ENCODE data around the gene DEPDC4.

DEPDC4 gene

DNA sequence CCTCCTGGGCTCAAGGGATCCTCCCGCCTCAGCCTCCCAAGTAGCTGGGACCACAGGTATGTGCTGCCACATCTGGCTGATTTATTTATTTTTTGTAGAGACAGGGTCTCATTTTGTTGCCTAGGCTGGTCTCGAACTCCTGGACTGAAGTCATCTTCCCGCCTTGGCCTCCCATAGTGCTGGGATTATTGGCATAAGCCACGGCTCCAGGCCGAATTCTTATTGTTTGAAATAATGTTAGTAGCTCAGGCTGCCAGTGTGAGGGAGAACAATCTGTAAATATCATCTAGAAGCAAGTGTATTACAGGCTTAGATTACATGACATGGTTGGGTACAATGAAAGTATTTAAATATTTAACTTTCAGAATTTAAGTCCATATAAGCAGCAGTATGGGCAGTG is 58.0 kb downstream of the DEPDC4 start:
- no peak for TF ChIP-seq FOXM1 (IDR thresholded peaks at IDR 0.05; ENCODE audit: borderline replicate concordance)
- no peak for DNase-seq (ENCODE audit: extremely low spot score)
- POLR2A ChIA-PET: no interaction called here
- CTCF ChIA-PET: no interaction called here

DNA sequence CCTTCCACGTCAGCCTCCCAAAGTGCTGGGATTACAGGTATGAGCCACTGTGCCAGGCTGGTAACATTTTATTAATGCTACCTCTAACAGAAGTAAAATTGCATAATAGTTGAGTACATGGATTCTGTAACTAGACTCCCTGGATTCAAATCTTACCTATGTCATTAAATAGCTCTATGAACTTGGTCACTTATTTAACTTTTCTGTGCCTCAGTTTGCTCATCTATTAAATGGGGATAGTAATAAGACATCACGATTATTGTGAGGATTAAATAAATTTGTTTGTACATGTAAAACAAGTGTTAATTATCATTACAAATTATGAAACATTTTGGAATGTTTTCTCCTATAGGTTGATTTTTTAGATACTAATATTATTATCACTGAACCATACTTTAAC is 59.6 kb downstream of the DEPDC4 start:
- POLR2A ChIA-PET: no interaction called here
- no peak for DNase-seq (ENCODE audit: extremely low spot score)
- no peak for TF ChIP-seq FOXM1 (IDR thresholded peaks at IDR 0.05; ENCODE audit: borderline replicate concordance)
- no peak for TF ChIP-seq SUZ12 (IDR thresholded peaks at IDR 0.05)
- TF ChIP-seq ELF4 (IDR thresholded peaks at IDR 0.05): no peak
- TF ChIP-seq L3MBTL2 (conservative IDR thresholded peaks at IDR 0.05): no peak
- no peak for TF ChIP-seq ZNF384 (IDR thresholded peaks at IDR 0.05)
- TF ChIP-seq ARNT (IDR thresholded peaks at IDR 0.05): no peak
- TF ChIP-seq TARDBP (IDR thresholded peaks at IDR 0.05): no peak
- TF ChIP-seq CTBP1 (IDR thresholded peaks at IDR 0.05; ENCODE audit: borderline replicate concordance): no peak
- no peak for TF ChIP-seq HDGF (IDR thresholded peaks at IDR 0.05; ENCODE audit: borderline replicate concordance)
- no peak for TF ChIP-seq SP1 (IDR thresholded peaks at IDR 0.05)
- no peak for TF ChIP-seq LEF1 (IDR thresholded peaks at IDR 0.05; ENCODE audit: borderline replicate concordance)
- no peak for TF ChIP-seq BHLHE40 (IDR thresholded peaks at IDR 0.05; ENCODE audit: borderline replicate concordance)
- TF ChIP-seq NFRKB (IDR thresholded peaks at IDR 0.05): no peak
- TF ChIP-seq, protein P1, sequence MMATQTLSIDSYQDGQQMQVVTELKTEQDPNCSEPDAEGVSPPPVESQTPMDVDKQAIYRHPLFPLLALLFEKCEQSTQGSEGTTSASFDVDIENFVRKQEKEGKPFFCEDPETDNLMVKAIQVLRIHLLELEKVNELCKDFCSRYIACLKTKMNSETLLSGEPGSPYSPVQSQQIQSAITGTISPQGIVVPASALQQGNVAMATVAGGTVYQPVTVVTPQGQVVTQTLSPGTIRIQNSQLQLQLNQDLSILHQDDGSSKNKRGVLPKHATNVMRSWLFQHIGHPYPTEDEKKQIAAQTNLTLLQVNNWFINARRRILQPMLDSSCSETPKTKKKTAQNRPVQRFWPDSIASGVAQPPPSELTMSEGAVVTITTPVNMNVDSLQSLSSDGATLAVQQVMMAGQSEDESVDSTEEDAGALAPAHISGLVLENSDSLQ (IDR thresholded peaks at IDR 0.05): no peak
- no peak for TF ChIP-seq FOXA1 (IDR thresholded peaks at IDR 0.05)
- TF ChIP-seq FOXK2 (IDR thresholded peaks at IDR 0.05): no peak
- CTCF ChIA-PET: interaction anchor here (1.4 kb wide), 1 partner anchor 53 kb away, joined by 3 read pairs; no protein-coding TSS in a partner anchor

DNA sequence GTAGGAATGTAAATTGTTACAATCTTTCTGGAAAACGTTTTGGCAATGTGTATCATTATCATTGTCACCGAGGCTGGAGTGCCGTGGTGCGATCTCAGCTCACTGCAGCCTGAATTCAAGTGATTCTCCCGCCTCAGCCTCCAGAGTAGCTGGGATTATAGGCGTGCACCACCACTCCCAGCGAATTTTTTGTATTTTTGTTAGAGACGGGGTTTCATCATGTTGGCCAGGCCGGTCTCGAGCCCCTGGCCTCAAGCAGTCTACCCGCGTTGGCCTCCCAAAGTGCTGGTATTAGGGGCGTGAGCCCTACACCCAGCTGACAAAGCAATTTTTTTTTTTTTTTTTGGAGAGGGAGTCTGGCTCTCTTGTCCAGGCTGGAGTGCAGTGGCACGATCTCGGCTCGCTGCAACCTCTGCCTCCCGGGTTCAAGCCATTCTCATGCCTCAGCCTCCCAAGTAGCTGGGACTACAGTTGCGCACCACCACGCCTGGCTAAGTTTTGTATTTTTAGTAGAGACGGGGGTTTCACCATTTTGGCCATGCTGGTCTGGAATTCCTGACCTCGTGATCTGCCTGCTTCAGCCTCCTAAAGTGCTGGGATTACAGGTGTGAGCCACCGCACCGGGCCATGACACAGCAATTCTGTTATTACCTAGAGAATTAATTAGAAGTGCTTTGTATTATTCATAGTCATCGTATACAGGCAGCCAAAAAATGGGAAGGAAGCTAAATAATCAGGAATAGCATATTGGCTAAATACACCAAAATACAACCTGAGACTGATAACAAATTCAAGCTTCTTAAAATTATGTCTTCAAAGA is 65.1 kb downstream of the DEPDC4 start:
- TF ChIP-seq ZNF384 (IDR thresholded peaks at IDR 0.05) (peak; percentile 65; the same call in 1 of the 2 replicates), ARNT (IDR thresholded peaks at IDR 0.05) (no peak)
- DNase-seq (ENCODE audit: extremely low spot score): no peak
- ChIA-PET POLR2A (no interaction called here), CTCF (no interaction called here)

DNA sequence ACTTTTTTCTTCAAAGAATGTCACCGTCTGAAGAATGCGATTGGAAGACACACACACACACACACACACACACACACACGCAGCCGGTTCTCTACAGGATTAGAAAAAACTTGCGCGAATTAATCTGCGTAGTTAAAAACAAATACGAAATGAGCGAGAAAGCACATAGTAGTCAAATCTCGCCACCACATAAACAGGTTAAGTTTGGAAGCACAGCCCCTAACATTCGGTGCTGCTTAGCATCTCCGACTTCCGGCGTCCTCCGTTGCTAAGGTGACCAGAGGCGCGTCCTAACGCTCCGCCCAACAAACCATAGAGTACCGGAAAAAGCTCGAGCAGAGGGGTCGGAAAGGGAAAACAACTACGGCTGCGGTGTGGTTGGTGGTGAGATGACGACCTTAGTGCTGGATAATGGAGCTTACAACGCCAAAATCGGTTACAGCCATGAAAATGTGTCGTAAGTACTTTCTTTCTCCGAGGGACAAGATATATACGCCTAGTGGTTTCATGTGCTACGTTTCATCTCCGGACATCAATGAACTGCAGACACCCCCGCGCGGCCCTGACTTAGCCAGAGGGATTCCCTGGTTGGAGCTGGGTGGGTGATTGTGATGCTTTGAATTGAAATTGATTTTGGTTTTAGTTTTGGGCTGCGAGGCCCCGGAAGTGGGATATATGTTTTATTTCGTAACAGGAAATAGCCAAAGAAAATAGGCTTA is 66.3 kb downstream of the DEPDC4 start, which contains the start of gene ACTR6:
Gene ACTR6, plus strand, starts transcription at position 353 of the 719 bp plus-strand sequence. Its CDS starts 37 bp downstream, at position 390.
- TF ChIP-seq FOXM1 (IDR thresholded peaks at IDR 0.05; ENCODE audit: borderline replicate concordance) (no peak), ELF4 (IDR thresholded peaks at IDR 0.05) (peak; percentile 79), ARNT (IDR thresholded peaks at IDR 0.05) (no peak), LEF1 (IDR thresholded peaks at IDR 0.05; ENCODE audit: borderline replicate concordance) (no peak), SUZ12 (IDR thresholded peaks at IDR 0.05) (no peak), ZNF384 (IDR thresholded peaks at IDR 0.05) (no peak), CTBP1 (IDR thresholded peaks at IDR 0.05; ENCODE audit: borderline replicate concordance) (no peak), FOXK2 (IDR thresholded peaks at IDR 0.05) (peak; percentile 82)
- TF ChIP-seq, protein P1 (IDR thresholded peaks at IDR 0.05): no peak
- ChIA-PET CTCF (interaction anchor here (1.2 kb wide), 1 partner anchor 46 kb away, joined by 6 read pairs; no protein-coding TSS in a partner anchor), POLR2A (interaction anchor here (0.6 to 1.1 kb wide), 5 partner anchors 28 to 141 kb away, joined by 3 read pairs; partner anchors contain the start of genes DEPDC4 and SCYL2)
- DNase-seq (ENCODE audit: extremely low spot score): peak; percentile 91

DNA sequence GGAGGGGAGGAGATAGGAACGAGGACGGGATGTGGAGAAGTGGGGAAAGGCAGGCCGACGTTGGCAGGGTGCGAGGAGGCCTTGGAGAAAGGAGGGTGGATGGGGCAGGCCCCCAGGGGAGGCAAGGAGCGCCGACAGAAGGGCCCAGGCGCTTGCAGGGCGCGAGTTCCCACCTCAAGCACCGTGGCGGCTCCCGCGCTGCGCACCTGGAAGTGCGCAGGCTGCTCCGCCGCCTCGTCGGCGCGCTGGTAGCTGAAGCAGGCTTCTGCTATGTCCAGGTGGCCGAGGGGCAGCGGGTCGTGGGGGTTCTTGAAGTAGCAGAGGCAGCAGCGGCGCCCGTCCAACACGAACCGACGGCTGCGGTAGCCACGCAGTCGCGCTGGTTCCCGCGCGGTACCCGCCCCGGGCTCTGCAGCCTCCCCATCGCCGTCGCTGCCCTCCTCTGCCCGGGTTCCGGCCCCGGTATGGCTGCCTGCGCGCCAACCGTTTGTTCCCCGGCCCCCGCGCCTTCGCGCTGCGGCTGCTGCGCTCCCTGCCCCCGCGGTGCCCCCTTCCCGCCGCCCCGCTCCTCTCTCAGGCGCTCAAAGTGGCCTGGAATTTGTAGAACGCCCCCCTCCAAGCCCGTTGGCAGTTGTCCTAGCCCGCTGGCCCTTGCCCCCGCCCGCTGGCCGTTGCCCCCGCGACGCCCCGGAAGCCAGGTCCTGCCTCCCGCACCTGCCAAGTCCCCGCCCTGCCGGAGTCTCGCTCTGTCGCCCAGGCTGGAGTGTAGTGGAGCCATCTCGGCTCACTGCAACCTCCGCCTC is 67.3 kb downstream of the DEPDC4 start:
- POLR2A ChIA-PET: interaction anchor here (1.1 kb wide), 1 partner anchor 27 kb away, joined by 3 read pairs; no protein-coding TSS in a partner anchor
- TF ChIP-seq LEF1 (IDR thresholded peaks at IDR 0.05; ENCODE audit: borderline replicate concordance): no peak
- TF ChIP-seq BHLHE40 (IDR thresholded peaks at IDR 0.05; ENCODE audit: borderline replicate concordance): no peak
- no peak for TF ChIP-seq FOXA1 (IDR thresholded peaks at IDR 0.05)
- TF ChIP-seq, protein P1 (IDR thresholded peaks at IDR 0.05): no peak
- TF ChIP-seq CTBP1 (IDR thresholded peaks at IDR 0.05; ENCODE audit: borderline replicate concordance): no peak
- no peak for TF ChIP-seq SP1 (IDR thresholded peaks at IDR 0.05)
- TF ChIP-seq FOXK2 (IDR thresholded peaks at IDR 0.05): no peak
- no peak for TF ChIP-seq NFRKB (IDR thresholded peaks at IDR 0.05)
- TF ChIP-seq TARDBP (IDR thresholded peaks at IDR 0.05): no peak
- TF ChIP-seq HDGF (IDR thresholded peaks at IDR 0.05; ENCODE audit: borderline replicate concordance): no peak
- no peak for TF ChIP-seq SUZ12 (IDR thresholded peaks at IDR 0.05)
- TF ChIP-seq ZNF384 (IDR thresholded peaks at IDR 0.05): no peak
- TF ChIP-seq L3MBTL2 (conservative IDR thresholded peaks at IDR 0.05): no peak; the same call in 1 of the 2 replicates
- no peak for TF ChIP-seq ELF4 (IDR thresholded peaks at IDR 0.05)
- no peak for TF ChIP-seq FOXM1 (IDR thresholded peaks at IDR 0.05; ENCODE audit: borderline replicate concordance)
- TF ChIP-seq ARNT (IDR thresholded peaks at IDR 0.05): no peak
- peak; percentile 56 for DNase-seq (ENCODE audit: extremely low spot score)
- CTCF ChIA-PET: interaction anchor here (1.2 kb wide), 1 partner anchor 45 kb away, joined by 6 read pairs; no protein-coding TSS in a partner anchor
